Neural cell (in vitro differentiated cells): ENCODE data around the gene DCC. TPM values are rescaled to one million over a fixed set of nuclear protein-coding genes. Genes with fewer than 3 reads are reported as not detected.

ENCODE experiments used
- H2AFZ ChIP-seq: fragments of 200-600, 300-800 bp; sonication (generic), shearing (Covaris generic); 2 replicates; pipeline ENCODE4 v1.6.0; 2014; ENCODE audit warnings: low read depth, mild to moderate bottlenecking, antibody characterized with exemption, low read length, moderate library complexity
- H3F3A ChIP-seq: fragments of 200-600 bp; shearing (Covaris generic); 2 replicates; pipeline ENCODE4 v1.6.1; 2016; ENCODE audit warnings: mild to moderate bottlenecking, moderate library complexity, mixed read lengths, antibody characterized with exemption, low read length; ENCODE audit not compliant: insufficient read depth, poor library complexity, severe bottlenecking
- H3K27ac ChIP-seq: fragments of 200-600, 300-800 bp; sonication (generic), shearing (Covaris generic); 2 replicates; pipeline ENCODE4 v1.5.1; 2014; ENCODE audit warnings: mild to moderate bottlenecking, low read length, moderate library complexity
- H3K27me3 ChIP-seq: fragments of 300-800, 200-600 bp; sonication (generic), shearing (Covaris generic); 2 replicates; pipeline ENCODE4 v1.6.0; 2014; ENCODE audit warnings: mild to moderate bottlenecking, low read depth, low read length, moderate library complexity; ENCODE audit not compliant: insufficient read depth
- H3K36me3 ChIP-seq: fragments of 300-800, 200-600 bp; sonication (generic), shearing (Covaris generic); 2 replicates; pipeline ENCODE4 v1.5.1; 2014; ENCODE audit warnings: mild to moderate bottlenecking, antibody characterized with exemption, low read length, moderate library complexity; ENCODE audit not compliant: insufficient read depth
- H3K4me2 ChIP-seq: fragments of 300-800, 200-600 bp; sonication (generic), shearing (Covaris generic); 2 replicates; pipeline ENCODE4 v1.6.0; 2014; ENCODE audit warnings: mild to moderate bottlenecking, low read length
- H3K4me3 ChIP-seq: fragments of 300-800, 200-600 bp; sonication (generic), shearing (Covaris generic); 2 replicates; pipeline ENCODE4 v1.5.1; 2014; ENCODE audit warnings: mild to moderate bottlenecking, low read length, moderate library complexity
- H3K79me2 ChIP-seq: fragments of 200-600 bp; shearing (Covaris generic); replicated peaks from 2 replicates; pipeline ENCODE4 v1.6.0; 2014; ENCODE audit warnings: mild to moderate bottlenecking, low read length, moderate library complexity; ENCODE audit not compliant: insufficient read depth
- H3K9ac ChIP-seq: fragments of 300-800, 200-600 bp; sonication (generic), shearing (Covaris generic); 2 replicates; pipeline ENCODE4 v1.6.1; 2016; ENCODE audit warnings: mild to moderate bottlenecking, low read length, mixed read lengths
- H3K9me2 ChIP-seq: fragments of 200-600 bp; shearing (Covaris generic); 2 replicates; pipeline ENCODE4 v1.6.1; 2016; ENCODE audit warnings: mild to moderate bottlenecking, low read length, mixed read lengths; ENCODE audit not compliant: insufficient read depth
- H3K9me3 ChIP-seq: fragments of 200-600, 300-800 bp; sonication (generic), shearing (Covaris generic); 2 replicates; pipeline ENCODE4 v1.6.1; 2016; ENCODE audit warnings: mild to moderate bottlenecking, mixed run types, low read length, moderate library complexity, mixed read lengths
- H4K20me1 ChIP-seq: fragments of 200-600 bp; shearing (Covaris generic); 2 replicates; pipeline ENCODE4 v1.6.1; 2016; ENCODE audit warnings: mild to moderate bottlenecking, mixed run types; ENCODE audit not compliant: insufficient read depth
- CTCF ChIP-seq: fragments of 450-650 bp; IDR thresholded peaks from 2 replicates; pipeline ENCODE4 v1.5.1; 2014; ENCODE audit warnings: antibody characterized with exemption, mild to moderate bottlenecking, moderate library complexity; ENCODE audit not compliant: poor library complexity, severe bottlenecking
- EP300 ChIP-seq: fragments of 450-650 bp; conservative IDR thresholded peaks from 2 replicates; pipeline ENCODE4 v1.6.1; 2014; ENCODE audit warnings: antibody characterized with exemption, mild to moderate bottlenecking, moderate library complexity; ENCODE audit not compliant: poor library complexity, severe bottlenecking
- EZH2 ChIP-seq: fragments of 200-600, 300-800 bp; shearing (Covaris generic), sonication (generic); IDR thresholded peaks from 2 replicates; pipeline ENCODE4 v1.6.1; 2014; ENCODE audit warnings: antibody characterized with exemption, low read length, borderline replicate concordance, mild to moderate bottlenecking; ENCODE audit not compliant: insufficient read depth, poor library complexity, severe bottlenecking
- MXI1 ChIP-seq: fragments of 450-650 bp; conservative IDR thresholded peaks from 2 replicates; pipeline ENCODE4 v1.6.1; 2014; ENCODE audit warnings: antibody characterized with exemption, mild to moderate bottlenecking; ENCODE audit not compliant: poor library complexity, severe bottlenecking
- POLR2AphosphoS5 ChIP-seq: IDR thresholded peaks from 2 replicates; pipeline ENCODE4 v1.6.1; 2012
- RAD21 ChIP-seq: fragments of 450-650 bp; conservative IDR thresholded peaks from 2 replicates; pipeline ENCODE4 v1.6.1; 2014; ENCODE audit warnings: antibody characterized with exemption, mild to moderate bottlenecking, moderate library complexity
- REST ChIP-seq: IDR thresholded peaks from 2 replicates; pipeline ENCODE4 v1.6.1; 2012; ENCODE audit warnings: borderline replicate concordance
- SMC3 ChIP-seq: fragments of 450-650 bp; conservative IDR thresholded peaks from 2 replicates; pipeline ENCODE4 v1.6.1; 2014; ENCODE audit warnings: antibody characterized with exemption, mild to moderate bottlenecking, moderate library complexity; ENCODE audit not compliant: poor library complexity
- TAF1 ChIP-seq: IDR thresholded peaks from 2 replicates; pipeline ENCODE4 v1.6.1; 2012; ENCODE audit warnings: low read depth
- polyA plus RNA-seq: library from polyadenylated mRNA; depleted of rRNA; stranded (reverse); fragments of >200 nt; gene quantifications from 2 replicates; pipeline ENCODE4 v1.2.3, GENCODE V29; 2014

DCC gene
- polyA plus RNA-seq, 1 donor from 2014 or later = 40.7 TPM

GRCh38 chr18:52815651-52816050 is 475.7 kb downstream of the DCC start:
- no peaks in the 10 kb centered on the region for H3K9me2 ChIP-seq
- no peaks in the 10 kb centered on the region for H3K36me3 ChIP-seq
- no peak overlapping the region for H3K4me2 ChIP-seq
- no peaks in the 10 kb centered on the region for H3K79me2 ChIP-seq
- no peaks in the 10 kb centered on the region for H3K9me3 ChIP-seq
- no peak overlapping the region for H3K9ac ChIP-seq
- TF ChIP-seq EZH2 (no peak), POLR2AphosphoS5 (no peak), CTCF (no peak), TAF1 (no peak), REST (no peak), RAD21 (no peak), SMC3 (no peak), EP300 (no peak), MXI1 (no peak)
- H2AFZ ChIP-seq = no peak overlapping the region
- H3K27me3 ChIP-seq = no peaks in the 10 kb centered on the region
- no peaks in the 10 kb centered on the region for H3F3A ChIP-seq
- no peak overlapping the region for H3K4me3 ChIP-seq
- no peaks in the 10 kb centered on the region for H4K20me1 ChIP-seq
- H3K27ac ChIP-seq = no peak overlapping the region

- no peaks in the 10 kb centered on the region for H3K9me2 ChIP-seq
- no peaks in the 10 kb centered on the region for H3K36me3 ChIP-seq
- no peaks in the 10 kb centered on the region for H4K20me1 ChIP-seq
- no peak overlapping the region for H3K4me3 ChIP-seq
- no peaks in the 10 kb centered on the region for H3K9me3 ChIP-seq
- no peaks in the 10 kb centered on the region for H3K27me3 ChIP-seq
- H3K9ac ChIP-seq = no peak overlapping the region
- no peak overlapping the region for H3K27ac ChIP-seq
- H2AFZ ChIP-seq = no peak overlapping the region
- no peaks in the 10 kb centered on the region for H3K79me2 ChIP-seq
- H3F3A ChIP-seq = no peaks in the 10 kb centered on the region
- no peak overlapping the region for H3K4me2 ChIP-seq
- TF ChIP-seq TAF1 (no peak), MXI1 (no peak), CTCF (no peak), EP300 (no peak), SMC3 (no peak)
These were observed 476.1 kb downstream of the DCC start for GRCh38 chr18:52816121-52816520.
